HEK293 (cell line): Measurements from ENCODE around the gene UBL7.

Experiments used
- BCL11B ChIP-seq: fragments of 450-650 bp; formaldehyde crosslinking; IDR thresholded peaks from 2 replicates; pipeline ENCODE4 v1.5.1; 2016; ENCODE audit warnings: low read depth, missing biosample characterization, missing genetic modification characterization
- WT1 ChIP-seq: fragments of 450-650 bp; formaldehyde crosslinking; IDR thresholded peaks from 2 replicates; pipeline ENCODE4 v1.5.1; 2016; ENCODE audit warnings: missing biosample characterization, missing genetic modification characterization
- ZNF133 ChIP-seq: fragments of 450-650 bp; formaldehyde crosslinking; IDR thresholded peaks from 2 replicates; pipeline ENCODE4 v1.5.1; 2016; ENCODE audit warnings: missing biosample characterization, missing genetic modification characterization
- ZNF140 ChIP-seq: fragments of 450-650 bp; formaldehyde crosslinking; IDR thresholded peaks from 2 replicates; pipeline ENCODE4 v1.5.1; 2016; ENCODE audit warnings: missing biosample characterization, missing genetic modification characterization
- ZNF239 ChIP-seq: fragments of 450-650 bp; formaldehyde crosslinking; IDR thresholded peaks from 2 replicates; pipeline ENCODE4 v1.5.1; 2016; ENCODE audit warnings: missing biosample characterization, missing genetic modification characterization
- ZNF274 ChIP-seq, 2 experiments: fragments of 200-500 bp in 1 of 2; fragments of 450-650 bp in 1 of 2; sonication (Bioruptor generic) in 1 of 2; formaldehyde crosslinking in 1 of 2; IDR thresholded peaks; 2 replicates each; pipeline versions ENCODE4 v1.5.1 to v1.6.1; 2014 to 2016; ENCODE audit warnings: borderline replicate concordance in 1 of 2, inconsistent platforms in 1 of 2, low read length in 1 of 2, missing biosample characterization in 1 of 2, missing genetic modification characterization in 1 of 2
- ZNF324 ChIP-seq: fragments of 450-650 bp; formaldehyde crosslinking; IDR thresholded peaks from 2 replicates; pipeline ENCODE4 v1.5.1; 2016; ENCODE audit warnings: missing biosample characterization, missing genetic modification characterization
- ZNF501 ChIP-seq: fragments of 450-650 bp; formaldehyde crosslinking; IDR thresholded peaks from 2 replicates; pipeline ENCODE4 v1.5.1; 2016; ENCODE audit warnings: missing biosample characterization, missing genetic modification characterization
- ZNF548 ChIP-seq: fragments of 450-650 bp; formaldehyde crosslinking; IDR thresholded peaks from 2 replicates; pipeline ENCODE4 v1.5.1; 2016; ENCODE audit warnings: missing biosample characterization, missing genetic modification characterization
- ZNF76 ChIP-seq: fragments of 450-650 bp; formaldehyde crosslinking; IDR thresholded peaks from 2 replicates; pipeline ENCODE4; 2016; ENCODE audit warnings: low read depth, missing biosample characterization, missing genetic modification characterization, borderline replicate concordance
- ZNF776 ChIP-seq: fragments of 450-650 bp; formaldehyde crosslinking; IDR thresholded peaks from 2 replicates; pipeline ENCODE4 v1.5.0; 2017; ENCODE audit warnings: missing biosample characterization, missing genetic modification characterization, borderline replicate concordance
- ZNF837 ChIP-seq: fragments of 450-650 bp; formaldehyde crosslinking; IDR thresholded peaks from 2 replicates; pipeline ENCODE4 v1.5.1; 2016; ENCODE audit warnings: missing biosample characterization, missing genetic modification characterization
- TF ChIP-seq, protein P1 (sequence below): fragments of 450-650 bp; formaldehyde crosslinking; IDR thresholded peaks from 2 replicates; pipeline ENCODE4 v1.5.1; 2016; ENCODE audit warnings: missing biosample characterization, missing genetic modification characterization
- TF ChIP-seq, protein P2 (sequence below): fragments of 450-650 bp; formaldehyde crosslinking; optimal IDR thresholded peaks from 2 replicates; pipeline ENCODE3; 2016; ENCODE audit warnings: missing biosample characterization, mild to moderate bottlenecking, missing genetic modification characterization

DNA sequence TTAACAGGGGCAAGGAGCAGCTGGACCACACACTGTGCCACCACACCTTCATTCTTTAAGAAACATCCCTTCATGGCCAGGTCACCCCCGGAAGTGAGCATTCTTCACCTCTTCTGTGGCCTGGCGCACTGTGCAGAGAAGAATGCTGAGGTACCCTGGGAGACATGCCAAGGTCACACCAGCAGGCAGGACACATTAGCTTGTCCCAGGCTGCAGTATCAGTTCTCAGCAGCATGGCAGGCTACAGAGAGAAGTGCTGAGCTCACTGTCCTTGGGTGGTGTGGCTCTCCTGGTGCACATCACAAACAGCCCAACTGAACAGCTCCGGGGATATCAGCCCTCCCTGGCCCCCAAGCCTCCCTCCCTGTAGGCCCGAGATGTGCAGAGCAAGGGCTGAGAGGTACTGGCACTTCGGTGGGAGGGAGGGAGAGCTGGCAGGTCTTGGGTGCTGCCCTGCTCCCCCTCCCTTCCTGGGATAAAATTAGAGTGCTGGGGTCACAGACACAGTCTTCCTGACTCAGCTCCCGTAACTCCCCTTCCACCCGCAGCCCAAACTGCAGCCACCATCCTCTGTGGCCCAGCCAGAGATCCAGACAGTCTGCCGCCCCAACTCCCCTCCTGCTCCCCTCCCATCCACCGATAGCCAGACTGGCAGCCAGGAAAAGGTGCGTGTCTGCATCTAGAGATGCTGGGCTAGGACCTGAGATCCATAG is 40.6 kb downstream of the UBL7 start:
- TF ChIP-seq ZNF76 (tag by site-specific recombination) (no peak), ZNF239 (tag by site-specific recombination) (no peak), ZNF140 (no peak), BCL11B (tag by site-specific recombination) (no peak), WT1 (tag by site-specific recombination) (no peak), ZNF133 (tag by site-specific recombination) (no peak), ZNF548 (no peak), ZNF501 (no peak), ZNF324 (tag by site-specific recombination) (no peak), ZNF274 (IDR thresholded peaks at IDR 0.05; ENCODE audit: low read length) (no peak), ZNF274 (tag by site-specific recombination; IDR thresholded peaks at IDR 0.05; ENCODE audit: borderline replicate concordance) (no peak), ZNF837 (tag by site-specific recombination) (no peak), ZNF776 (tag by site-specific recombination) (no peak)
- TF ChIP-seq, protein P1, sequence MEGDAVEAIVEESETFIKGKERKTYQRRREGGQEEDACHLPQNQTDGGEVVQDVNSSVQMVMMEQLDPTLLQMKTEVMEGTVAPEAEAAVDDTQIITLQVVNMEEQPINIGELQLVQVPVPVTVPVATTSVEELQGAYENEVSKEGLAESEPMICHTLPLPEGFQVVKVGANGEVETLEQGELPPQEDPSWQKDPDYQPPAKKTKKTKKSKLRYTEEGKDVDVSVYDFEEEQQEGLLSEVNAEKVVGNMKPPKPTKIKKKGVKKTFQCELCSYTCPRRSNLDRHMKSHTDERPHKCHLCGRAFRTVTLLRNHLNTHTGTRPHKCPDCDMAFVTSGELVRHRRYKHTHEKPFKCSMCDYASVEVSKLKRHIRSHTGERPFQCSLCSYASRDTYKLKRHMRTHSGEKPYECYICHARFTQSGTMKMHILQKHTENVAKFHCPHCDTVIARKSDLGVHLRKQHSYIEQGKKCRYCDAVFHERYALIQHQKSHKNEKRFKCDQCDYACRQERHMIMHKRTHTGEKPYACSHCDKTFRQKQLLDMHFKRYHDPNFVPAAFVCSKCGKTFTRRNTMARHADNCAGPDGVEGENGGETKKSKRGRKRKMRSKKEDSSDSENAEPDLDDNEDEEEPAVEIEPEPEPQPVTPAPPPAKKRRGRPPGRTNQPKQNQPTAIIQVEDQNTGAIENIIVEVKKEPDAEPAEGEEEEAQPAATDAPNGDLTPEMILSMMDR (tag by site-specific recombination), result no peak
- TF ChIP-seq, protein P2, sequence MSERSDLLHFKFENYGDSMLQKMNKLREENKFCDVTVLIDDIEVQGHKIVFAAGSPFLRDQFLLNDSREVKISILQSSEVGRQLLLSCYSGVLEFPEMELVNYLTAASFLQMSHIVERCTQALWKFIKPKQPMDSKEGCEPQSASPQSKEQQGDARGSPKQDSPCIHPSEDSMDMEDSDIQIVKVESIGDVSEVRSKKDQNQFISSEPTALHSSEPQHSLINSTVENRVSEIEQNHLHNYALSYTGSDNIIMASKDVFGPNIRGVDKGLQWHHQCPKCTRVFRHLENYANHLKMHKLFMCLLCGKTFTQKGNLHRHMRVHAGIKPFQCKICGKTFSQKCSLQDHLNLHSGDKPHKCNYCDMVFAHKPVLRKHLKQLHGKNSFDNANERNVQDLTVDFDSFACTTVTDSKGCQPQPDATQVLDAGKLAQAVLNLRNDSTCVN, result no peak
